ENCODE results near the gene LEPROT. TPM values are rescaled to one million over a fixed set of nuclear protein-coding genes. Genes with fewer than 3 reads are reported as not detected.

LEPROT gene
- total and polyA plus RNA-seq, 8 donors: 114 to 132 (median 118) TPM

DNA sequence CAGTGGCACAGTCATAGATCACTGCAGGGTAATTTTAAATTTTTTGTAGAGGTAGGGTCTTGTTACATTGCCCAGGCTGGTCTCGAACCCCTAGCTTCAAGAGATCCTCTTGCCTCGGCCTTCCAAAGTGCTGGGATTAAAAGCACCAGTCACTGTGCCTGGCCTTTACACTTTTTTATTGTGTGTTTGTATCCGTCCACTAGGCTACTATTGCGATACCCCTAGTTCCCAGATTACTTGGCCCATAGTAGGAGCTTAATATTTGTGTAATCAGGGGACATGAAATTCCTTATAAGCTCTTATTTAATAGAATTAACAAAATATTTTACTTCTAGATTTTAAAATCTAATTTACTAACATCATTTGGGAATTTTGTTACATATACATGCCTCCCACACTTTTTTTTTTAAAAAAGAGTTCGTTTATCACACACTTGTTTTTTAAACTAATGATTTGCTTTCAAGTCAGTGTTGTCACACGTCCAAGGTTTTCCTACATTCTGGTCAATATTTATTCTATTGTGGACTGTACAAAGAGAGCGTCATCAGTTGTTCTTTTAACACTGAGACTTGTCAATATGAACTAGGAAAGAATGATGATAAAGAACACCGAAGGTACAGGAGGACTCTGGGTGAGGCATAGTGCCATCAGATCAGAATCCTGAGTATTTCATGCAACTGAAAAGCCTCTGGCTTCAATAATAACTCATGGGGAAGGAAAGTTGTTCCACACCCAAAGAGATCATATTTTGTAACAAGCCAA, 63.7 kb downstream of the LEPROT start:
- Histone ChIP-seq H3K9me3 (no peaks in the 10 kb centered on the region), H3K27me3 (no peaks in the 10 kb centered on the region), H3K4me1 (no peaks in the 10 kb centered on the region), H3K27ac (no peak overlapping the region), H3K4me3 (no peak overlapping the region), H3K36me3 (no peaks in the 10 kb centered on the region)
- DNase-seq (no peak), ATAC-seq (no peak)
- TF ChIP-seq, protein P1, sequence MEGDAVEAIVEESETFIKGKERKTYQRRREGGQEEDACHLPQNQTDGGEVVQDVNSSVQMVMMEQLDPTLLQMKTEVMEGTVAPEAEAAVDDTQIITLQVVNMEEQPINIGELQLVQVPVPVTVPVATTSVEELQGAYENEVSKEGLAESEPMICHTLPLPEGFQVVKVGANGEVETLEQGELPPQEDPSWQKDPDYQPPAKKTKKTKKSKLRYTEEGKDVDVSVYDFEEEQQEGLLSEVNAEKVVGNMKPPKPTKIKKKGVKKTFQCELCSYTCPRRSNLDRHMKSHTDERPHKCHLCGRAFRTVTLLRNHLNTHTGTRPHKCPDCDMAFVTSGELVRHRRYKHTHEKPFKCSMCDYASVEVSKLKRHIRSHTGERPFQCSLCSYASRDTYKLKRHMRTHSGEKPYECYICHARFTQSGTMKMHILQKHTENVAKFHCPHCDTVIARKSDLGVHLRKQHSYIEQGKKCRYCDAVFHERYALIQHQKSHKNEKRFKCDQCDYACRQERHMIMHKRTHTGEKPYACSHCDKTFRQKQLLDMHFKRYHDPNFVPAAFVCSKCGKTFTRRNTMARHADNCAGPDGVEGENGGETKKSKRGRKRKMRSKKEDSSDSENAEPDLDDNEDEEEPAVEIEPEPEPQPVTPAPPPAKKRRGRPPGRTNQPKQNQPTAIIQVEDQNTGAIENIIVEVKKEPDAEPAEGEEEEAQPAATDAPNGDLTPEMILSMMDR (IDR thresholded peaks at IDR 0.05): no peak
- intact Hi-C loops (cut with DNase I): no loop called here

Other genes starting within 250 kb of the LEPROT start
- gene DNAJC6, start 111.1 kb upstream of the LEPROT start, total RNA-seq: 1 to 10 TPM; 3.8 to 4.6 TPM
- 1 to 10 TPM; 2.3 to 3.3 (median 2.5) TPM for gene DNAJC6, start 111.1 kb upstream of the LEPROT start, polyA plus RNA-seq (ENCODE audit: insufficient read length in 6 of 6)
- gene LEPR, start within 50 bp of the LEPROT start, total RNA-seq: 10 to 100 TPM; 16.6 to 24.7 TPM
- 10 to 100 TPM; 30.0 to 47.7 (median 37.0) TPM for gene LEPR, start within 50 bp of the LEPROT start, polyA plus RNA-seq (ENCODE audit: insufficient read length in 6 of 6)